Astrocyte (in vitro differentiated cells and primary cell): ENCODE measurements around the gene CCDC8. TPM values are rescaled to one million over a fixed set of nuclear protein-coding genes. Genes with fewer than 3 reads are reported as not detected.

Experiments
- DNase-seq: peaks from one replicate; pipeline ENCODE4 v3.0.0-alpha.2; 2010; ENCODE audit warnings: low read depth
- FAIRE-seq: peaks from 2 replicates; lab custom pipeline; 2011; peaks lifted over from hg19 to GRCh38; lab: Jason Lieb, UNC
- H2AFZ ChIP-seq: 2 replicates; pipeline ENCODE4 v1.6.0; 2012; ENCODE audit warnings: low read depth, low read length, inconsistent platforms
- H3K27ac ChIP-seq: 2 replicates; pipeline ENCODE4 v1.5.1; 2011; ENCODE audit warnings: low read depth, low read length, inconsistent platforms
- H3K27me3 ChIP-seq: 2 replicates; pipeline ENCODE4 v1.6.0; 2011; ENCODE audit warnings: low read length, inconsistent platforms; ENCODE audit not compliant: insufficient read depth
- H3K36me3 ChIP-seq: 2 replicates; pipeline ENCODE4 v1.5.1; 2011; ENCODE audit warnings: low read length, inconsistent platforms; ENCODE audit not compliant: insufficient read depth
- H3K4me1 ChIP-seq: 2 replicates; pipeline ENCODE4 v1.5.1; 2011; ENCODE audit warnings: low read length, inconsistent platforms; ENCODE audit not compliant: insufficient read depth
- H3K4me2 ChIP-seq: 2 replicates; pipeline ENCODE4 v1.6.0; 2012; ENCODE audit warnings: low read length, inconsistent platforms
- H3K4me3 ChIP-seq: 2 replicates; pipeline ENCODE4 v1.5.1; 2011; ENCODE audit warnings: low read depth, mild to moderate bottlenecking, low read length, inconsistent platforms; ENCODE audit not compliant: insufficient read depth
- H3K79me2 ChIP-seq: 2 replicates; pipeline ENCODE4 v1.6.0; 2012; ENCODE audit warnings: mild to moderate bottlenecking, low read length, inconsistent platforms; ENCODE audit not compliant: insufficient read depth
- H3K9ac ChIP-seq: 2 replicates; pipeline ENCODE4 v1.6.0; 2012; ENCODE audit warnings: mild to moderate bottlenecking, low read length, inconsistent platforms
- H3K9me3 ChIP-seq: 2 replicates; pipeline ENCODE4 v1.5.1; 2012; ENCODE audit warnings: low read depth, mild to moderate bottlenecking, low read length, inconsistent platforms; ENCODE audit not compliant: insufficient read depth
- H4K20me1 ChIP-seq: 2 replicates; pipeline ENCODE4 v1.6.0; 2012; ENCODE audit warnings: low read length, inconsistent platforms; ENCODE audit not compliant: insufficient read depth
- H3K27ac Mint-ChIP-seq: one replicate; pipeline ENCODE4 v1.8.0; 2021; ENCODE audit warnings: mild to moderate bottlenecking, mixed read lengths; ENCODE audit not compliant: unreplicated experiment
- H3K27me3 Mint-ChIP-seq: one replicate; pipeline ENCODE4 v1.8.0; 2021; ENCODE audit warnings: low read depth, mixed read lengths; ENCODE audit not compliant: unreplicated experiment
- H3K36me3 Mint-ChIP-seq: one replicate; pipeline ENCODE4 v1.8.0; 2021; ENCODE audit warnings: low read depth, mixed read lengths; ENCODE audit not compliant: unreplicated experiment
- H3K4me1 Mint-ChIP-seq: one replicate; pipeline ENCODE4 v1.8.0; 2021; ENCODE audit warnings: low read depth, mixed read lengths; ENCODE audit not compliant: unreplicated experiment
- H3K4me3 Mint-ChIP-seq: one replicate; pipeline ENCODE4 v1.8.0; 2021; ENCODE audit warnings: mild to moderate bottlenecking, moderate library complexity, mixed read lengths; ENCODE audit not compliant: unreplicated experiment
- H3K9me3 Mint-ChIP-seq: one replicate; pipeline ENCODE4 v1.8.0; 2021; ENCODE audit warnings: mild to moderate bottlenecking, mixed read lengths; ENCODE audit not compliant: unreplicated experiment
- EZH2 ChIP-seq: IDR thresholded peaks from 2 replicates; pipeline ENCODE4 v1.6.1; 2012; ENCODE audit warnings: mild to moderate bottlenecking, low read length, inconsistent platforms; ENCODE audit not compliant: insufficient read depth
- total RNA-seq: library from RNA; stranded (reverse); gene quantifications from 2 replicates; pipeline ENCODE4 v1.2.1, GENCODE V29; 2021
- TF ChIP-seq, protein P1 (sequence below): IDR thresholded peaks from 2 replicates; pipeline ENCODE4 v1.5.1; 2011; ENCODE audit warnings: low read depth, mild to moderate bottlenecking, inconsistent platforms, low read length, moderate library complexity; ENCODE audit not compliant: insufficient read depth

Gene CCDC8
- total RNA-seq, 1 donor from 2014 or later = 35.5 TPM

DNA sequence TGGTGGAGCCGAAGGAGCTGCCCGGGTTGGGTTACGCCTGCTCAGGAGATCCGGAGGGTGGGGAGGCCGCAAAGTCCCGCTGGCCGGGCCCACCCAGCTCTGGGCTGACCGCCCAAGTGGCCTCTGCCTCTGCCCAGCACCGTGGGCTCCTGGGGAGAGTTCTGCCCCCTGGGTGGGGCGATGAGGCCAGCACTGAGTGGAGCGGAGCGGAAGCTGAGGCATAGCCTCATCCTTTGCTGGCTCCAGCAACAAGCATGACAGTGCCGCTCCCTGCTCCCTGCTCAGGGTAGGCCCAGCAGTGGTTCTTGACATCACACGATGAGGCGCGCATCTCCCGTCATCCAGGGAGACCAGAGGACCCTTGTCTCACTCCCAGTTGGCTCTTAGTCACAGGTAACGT lies 22.5 kb downstream of the CCDC8 start:
- TF ChIP-seq, protein P1, sequence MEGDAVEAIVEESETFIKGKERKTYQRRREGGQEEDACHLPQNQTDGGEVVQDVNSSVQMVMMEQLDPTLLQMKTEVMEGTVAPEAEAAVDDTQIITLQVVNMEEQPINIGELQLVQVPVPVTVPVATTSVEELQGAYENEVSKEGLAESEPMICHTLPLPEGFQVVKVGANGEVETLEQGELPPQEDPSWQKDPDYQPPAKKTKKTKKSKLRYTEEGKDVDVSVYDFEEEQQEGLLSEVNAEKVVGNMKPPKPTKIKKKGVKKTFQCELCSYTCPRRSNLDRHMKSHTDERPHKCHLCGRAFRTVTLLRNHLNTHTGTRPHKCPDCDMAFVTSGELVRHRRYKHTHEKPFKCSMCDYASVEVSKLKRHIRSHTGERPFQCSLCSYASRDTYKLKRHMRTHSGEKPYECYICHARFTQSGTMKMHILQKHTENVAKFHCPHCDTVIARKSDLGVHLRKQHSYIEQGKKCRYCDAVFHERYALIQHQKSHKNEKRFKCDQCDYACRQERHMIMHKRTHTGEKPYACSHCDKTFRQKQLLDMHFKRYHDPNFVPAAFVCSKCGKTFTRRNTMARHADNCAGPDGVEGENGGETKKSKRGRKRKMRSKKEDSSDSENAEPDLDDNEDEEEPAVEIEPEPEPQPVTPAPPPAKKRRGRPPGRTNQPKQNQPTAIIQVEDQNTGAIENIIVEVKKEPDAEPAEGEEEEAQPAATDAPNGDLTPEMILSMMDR = no peak
- no peak for TF ChIP-seq EZH2
- no peak overlapping the region for H2AFZ ChIP-seq
- peaks cover 13% of the 10 kb centered on the region for H3K36me3 ChIP-seq
- H3K27me3 ChIP-seq = no peaks in the 10 kb centered on the region
- no peaks in the 10 kb centered on the region for H3K79me2 ChIP-seq
- H3K9me3 ChIP-seq = peaks cover 5% of the 10 kb centered on the region
- peaks cover 43% of the 10 kb centered on the region for H3K36me3 Mint-ChIP-seq
- no peaks in the 10 kb centered on the region for H3K27me3 Mint-ChIP-seq
- H3K4me3 ChIP-seq = no peak overlapping the region
- no peaks in the 10 kb centered on the region for H3K9me3 Mint-ChIP-seq
- peaks cover 5% of the 10 kb centered on the region for H3K4me1 ChIP-seq
- H3K4me3 Mint-ChIP-seq = no peak overlapping the region
- H3K4me2 ChIP-seq = no peak overlapping the region
- H4K20me1 ChIP-seq = no peaks in the 10 kb centered on the region
- DNase-seq (no peak), FAIRE-seq (no peak)
- no peak overlapping the region for H3K27ac Mint-ChIP-seq
- H3K27ac ChIP-seq = no peak overlapping the region
- H3K9ac ChIP-seq = no peak overlapping the region
- H3K4me1 Mint-ChIP-seq = peaks cover 6% of the 10 kb centered on the region

DNA sequence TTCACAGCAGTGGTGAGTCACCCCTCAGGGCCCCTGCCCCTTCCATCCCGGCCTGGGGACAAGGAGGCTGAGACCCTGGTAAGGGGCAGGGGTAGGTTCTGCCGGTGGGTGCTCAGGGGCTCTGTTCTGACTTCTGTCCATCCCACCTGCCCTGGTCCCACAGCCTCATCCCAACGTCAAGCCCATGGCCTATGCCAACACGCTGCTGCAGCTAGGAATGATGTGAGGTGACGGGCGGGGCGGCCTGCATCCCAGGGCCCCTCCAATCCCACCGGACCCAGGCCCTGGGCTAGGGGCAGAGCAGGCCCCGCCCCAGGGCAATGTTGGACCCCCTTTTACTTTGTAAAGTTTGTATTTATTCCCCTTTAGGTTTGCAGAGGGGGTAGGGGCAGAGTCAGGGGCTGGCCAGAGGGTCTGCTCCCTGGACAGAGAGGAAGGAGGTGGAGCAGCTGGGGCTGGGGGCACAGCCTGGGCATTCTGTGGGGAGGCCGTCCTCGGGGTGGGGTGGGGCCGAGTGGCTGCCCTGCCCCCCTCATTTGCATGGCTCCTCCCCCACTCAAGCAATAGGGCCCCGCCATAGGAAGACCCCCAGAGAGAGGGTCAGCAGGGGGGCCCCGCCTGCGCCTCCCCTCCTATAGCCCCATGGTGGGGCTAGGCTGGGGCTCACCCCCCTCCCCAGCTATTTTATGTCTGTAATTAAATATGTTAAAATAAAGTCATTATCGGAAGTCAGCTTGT lies 23.1 kb downstream of the CCDC8 start:
- Histone ChIP-seq H2AFZ (no peak overlapping the region), H3K4me2 (no peak overlapping the region), H3K9ac (no peak overlapping the region), H3K4me3 (no peak overlapping the region), H4K20me1 (no peaks in the 10 kb centered on the region), H3K27me3 (no peaks in the 10 kb centered on the region), H3K9me3 (peaks cover 5% of the 10 kb centered on the region), H3K27ac (no peak overlapping the region), H3K79me2 (no peaks in the 10 kb centered on the region), H3K4me1 (peaks cover 5% of the 10 kb centered on the region), H3K36me3 (peaks cover 13% of the 10 kb centered on the region)
- TF ChIP-seq EZH2 = no peak
- TF ChIP-seq, protein P1 = no peak
- Mint-ChIP-seq H3K27ac (no peak overlapping the region), H3K36me3 (peaks cover 44% of the 10 kb centered on the region), H3K9me3 (no peaks in the 10 kb centered on the region), H3K4me1 (peaks cover 6% of the 10 kb centered on the region), H3K4me3 (no peak overlapping the region), H3K27me3 (no peaks in the 10 kb centered on the region)
- DNase-seq = no peak
- no peak for FAIRE-seq
